HCT116 (cell line): ENCODE results near the gene RIMS4. TPM values are rescaled to one million over a fixed set of nuclear protein-coding genes. Genes with fewer than 3 reads are reported as not detected.

Experiments
- ATAC-seq: fragments of 200-7000 bp; cut with Tn5 transposase; 2 replicates; pipeline ENCODE4 v1.9.1; 2020; ENCODE audit warnings: mild to moderate bottlenecking, moderate library complexity
- BruUV-seq: library from RNA; stranded (reverse); fragments of 400-500 nt; replicated peaks from 2 replicates; lab custom pipeline; 2021; lab: Mats Ljungman, UMichigan
- CTCF ChIA-PET: fragments of 300-600 bp; sonication (Branson Sonifier 250); formaldehyde crosslinking; loops from one replicate; lab custom pipeline; 2021; ENCODE audit warnings: antibody characterized with exemption; lab: Charles Lee
- POLR2A ChIA-PET: fragments of 300-600, 350-600 bp; sonication (Branson Sonifier 250); formaldehyde crosslinking; loops from one replicate; lab custom pipeline; 2021; ENCODE audit warnings: antibody characterized with exemption; lab: Charles Lee
- RAD21 ChIA-PET, 2 experiments: fragments of 300-600 bp; sonication (Branson Sonifier 250); formaldehyde crosslinking; loops; one replicate each; lab custom pipeline; 2023; ENCODE audit warnings: low total read pairs in 2 of 2; ENCODE audit not compliant: uncharacterized antibody in 2 of 2, unreplicated experiment in 2 of 2, low non-redundant PET in 1 of 2; lab: Charles Lee
- DNase-seq: peaks from one replicate; pipeline ENCODE4 v3.0.0-alpha.2; 2010; ENCODE audit warnings: low read depth, low spot score
- H2AFZ ChIP-seq: fragments of 200-600 bp; shearing (Covaris generic), sonication (generic); 2 replicates; pipeline ENCODE4 v1.6.1; 2017; ENCODE audit warnings: low read depth, mixed run types, mixed read lengths, antibody characterized with exemption, low read length; ENCODE audit not compliant: poor library complexity, severe bottlenecking
- H3K27ac ChIP-seq: 2 replicates; pipeline ENCODE4 v1.5.1; 2012; ENCODE audit warnings: low read depth, low read length
- H3K27me3 ChIP-seq: fragments of 200-600 bp; sonication (generic); 2 replicates; pipeline ENCODE4 v1.6.1; 2016; ENCODE audit warnings: mixed run types, low read length, mixed read lengths; ENCODE audit not compliant: insufficient read depth
- H3K36me3 ChIP-seq, 2 experiments: fragments of 200-500 bp in 1 of 2; fragments of 200-600 bp in 1 of 2; sonication (Bioruptor generic) in 1 of 2; sonication (generic) in 1 of 2; 2 replicates each; pipeline versions ENCODE4 v1.5.1 to v1.6.1; 2014 to 2016; ENCODE audit warnings: low read length in 2 of 2, inconsistent platforms in 1 of 2, mixed read lengths in 1 of 2, mixed run types in 1 of 2; ENCODE audit not compliant: insufficient read depth in 2 of 2, control insufficient read depth in 1 of 2
- H3K4me1 ChIP-seq, 2 experiments: fragments of 200-600 bp in 1 of 2; sonication (generic) in 1 of 2; 2 replicates each; pipeline versions ENCODE4 v1.5.1 to v1.6.1; 2012 to 2017; ENCODE audit warnings: low read length in 2 of 2, inconsistent platforms in 1 of 2, mild to moderate bottlenecking in 1 of 2, mixed read lengths in 1 of 2, mixed run types in 1 of 2, moderate library complexity in 1 of 2; ENCODE audit not compliant: insufficient read depth in 2 of 2, control insufficient read depth in 1 of 2
- H3K4me2 ChIP-seq: fragments of 200-600 bp; sonication (generic); 2 replicates; pipeline ENCODE4 v1.6.1; 2017; ENCODE audit warnings: mixed run types, low read length, mixed read lengths
- H3K4me3 ChIP-seq, 2 experiments: fragments of 200-600 bp in 1 of 2; sonication (generic) in 1 of 2; replicated peaks in 1 of 2; 2 replicates each; pipeline ENCODE4 v1.5.1; 2011 to 2016; ENCODE audit warnings: low read length in 2 of 2, control low read depth in 1 of 2, low read depth in 1 of 2, mild to moderate bottlenecking in 1 of 2, mixed read lengths in 1 of 2, mixed run types in 1 of 2
- H3K79me2 ChIP-seq: fragments of 200-600 bp; sonication (generic); 2 replicates; pipeline ENCODE4 v1.6.1; 2017; ENCODE audit warnings: mild to moderate bottlenecking, mixed run types, low read length, moderate library complexity, mixed read lengths; ENCODE audit not compliant: insufficient read depth
- H3K9ac ChIP-seq: fragments of 200-600 bp; sonication (generic); 2 replicates; pipeline ENCODE4 v1.6.1; 2016; ENCODE audit warnings: low read length, mixed read lengths
- H3K9me2 ChIP-seq: fragments of 200-600 bp; sonication (generic), shearing (Covaris generic); 2 replicates; pipeline ENCODE4 v1.6.1; 2017; ENCODE audit warnings: mixed run types, mild to moderate bottlenecking, moderate library complexity; ENCODE audit not compliant: insufficient read depth
- H3K9me3 ChIP-seq, 2 experiments: fragments of 200-500 bp in 1 of 2; fragments of 200-600 bp in 1 of 2; sonication (Bioruptor generic) in 1 of 2; sonication (generic) in 1 of 2; 2 replicates each; pipeline ENCODE4 v1.6.1; 2014 to 2017; ENCODE audit warnings: low read length in 2 of 2, mixed read lengths in 2 of 2, inconsistent platforms in 1 of 2, low read depth in 1 of 2, mild to moderate bottlenecking in 1 of 2, mixed run types in 1 of 2, moderate library complexity in 1 of 2; ENCODE audit not compliant: control insufficient read depth in 1 of 2, insufficient read depth in 1 of 2
- H4K20me1 ChIP-seq: fragments of 200-600 bp; sonication (generic), shearing (Covaris generic); 2 replicates; pipeline ENCODE4 v1.6.1; 2017; ENCODE audit warnings: mixed run types, mild to moderate bottlenecking, moderate library complexity; ENCODE audit not compliant: insufficient read depth
- EZH2 ChIP-seq: fragments of 200-600 bp; sonication (generic); IDR thresholded peaks from 2 replicates; pipeline ENCODE4 v1.6.1; 2017; ENCODE audit warnings: antibody characterized with exemption, mixed run types
- REST ChIP-seq: IDR thresholded peaks from 2 replicates; pipeline ENCODE4 v1.6.1; 2012; ENCODE audit warnings: low read depth
- YY1 ChIP-seq: IDR thresholded peaks from 2 replicates; pipeline ENCODE4 v1.6.1; 2011; ENCODE audit warnings: low read length, low read depth, moderate library complexity, mild to moderate bottlenecking; ENCODE audit not compliant: insufficient replicate concordance; ENCODE audit errors: extremely low read depth
- ZFX ChIP-seq: fragments of 450-650 bp; IDR thresholded peaks from 2 replicates; pipeline ENCODE4 v1.6.1; 2017
- intact Hi-C: fragments of 100-400 bp; cut with micrococcal nuclease; formaldehyde crosslinking; loops from 2 replicates; pipeline ENCODE4 v1.10.0; 2022
- total RNA-seq: library from RNA; stranded (reverse); gene quantifications from one replicate; pipeline ENCODE4 v1.2.1, GENCODE V29; 2021; ENCODE audit not compliant: unreplicated experiment

The RIMS4 gene
- total RNA-seq, 1 experiment from 2014 or later, result 0.05 TPM

DNA sequence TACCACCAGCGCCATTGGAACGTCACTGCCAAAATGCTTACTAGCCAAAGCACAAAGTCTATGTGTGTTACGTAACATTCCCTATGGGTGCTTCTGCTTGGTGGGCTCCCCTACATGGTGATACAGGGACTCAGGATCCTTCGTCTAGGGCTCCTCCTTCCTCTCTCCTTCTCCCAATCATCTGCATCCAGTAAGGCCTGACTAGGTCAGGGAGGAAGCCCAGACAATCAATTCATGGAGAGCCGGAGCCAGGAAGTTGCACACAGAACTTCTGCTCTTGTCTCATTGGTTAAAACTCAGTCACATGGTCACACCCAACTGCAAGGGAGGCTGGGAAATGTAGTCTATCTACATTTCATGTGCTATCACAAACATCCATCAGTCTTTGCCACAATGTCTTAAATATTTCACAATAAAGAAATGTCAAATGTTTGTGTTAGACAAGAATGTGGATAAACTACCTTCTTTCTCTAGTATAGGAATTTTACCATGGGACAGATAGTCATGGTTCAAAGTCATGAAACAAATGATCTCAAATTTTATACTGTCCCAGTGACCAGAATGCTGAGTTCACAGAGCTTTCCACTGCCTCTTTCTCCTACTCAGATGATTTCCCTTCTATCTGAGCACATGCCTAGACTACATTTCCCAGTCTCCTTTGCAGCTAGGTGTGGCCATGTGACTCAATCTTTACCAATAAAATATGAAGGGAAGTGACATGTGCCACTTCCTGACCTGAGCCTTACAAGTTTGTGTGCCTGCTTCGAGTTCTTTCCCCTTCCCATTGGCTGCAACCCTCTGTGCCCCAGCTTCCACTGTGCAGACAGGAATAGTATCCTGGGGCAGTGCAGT, 74.0 kb downstream of the RIMS4 start (continued):
- TF ChIP-seq REST, result no peak

DNA sequence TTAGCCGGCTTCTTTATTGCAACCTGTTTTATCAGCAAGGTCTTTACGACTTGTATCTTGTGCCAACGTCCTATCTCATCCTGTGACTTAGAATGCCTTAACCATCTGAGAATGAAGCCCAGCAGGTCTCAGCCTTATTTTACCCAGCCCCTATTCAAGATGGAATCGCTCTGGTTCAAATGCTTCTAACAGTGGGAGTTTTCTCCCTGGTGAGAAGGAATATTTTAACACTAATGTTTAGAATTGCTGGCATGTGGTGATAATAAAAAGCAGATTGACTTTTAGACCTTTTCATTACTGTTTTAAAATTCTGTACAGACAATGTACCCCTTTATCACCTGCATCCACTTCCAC, 74.6 kb downstream of the RIMS4 start:
- BruUV-seq, result no TSS peak
- H3K4me2 ChIP-seq, result peak overlapping the region; percentile 52
- intact Hi-C loops, result no loop called here
- no peaks in the 10 kb centered on the region for H3K36me3 ChIP-seq
- H3K9ac ChIP-seq, result no peak overlapping the region
- no peaks in the 10 kb centered on the region for H4K20me1 ChIP-seq
- 0 out of 2 replicates have a peak overlapping the region, but pooled peaks have one; percentile 6 for H3K27ac ChIP-seq
- no peaks in the 10 kb centered on the region for H3K9me3 ChIP-seq
- ChIA-PET POLR2A (no interaction called here), CTCF (interaction anchor here (0.7 to 7.3 kb wide), 3 partner anchors 11 to 51 kb away, joined by 3 to 160 read pairs (median 3); no protein-coding TSS in a partner anchor), RAD21 (no interaction called here)
- H3K4me1 ChIP-seq, result peaks cover 4 to 38% of the 10 kb centered on the region in 2 experiments; a peak in 3 of 4 replicates
- H3K27me3 ChIP-seq, result no peaks in the 10 kb centered on the region
- H2AFZ ChIP-seq, result no peak overlapping the region
- no peaks in the 10 kb centered on the region for H3K79me2 ChIP-seq
- no peaks in the 10 kb centered on the region for H3K9me2 ChIP-seq
- no peak for DNase-seq
- no peak for ATAC-seq
- H3K4me3 ChIP-seq, result 0 out of 4 replicates have a peak overlapping the region, but pooled peaks of 1 of the 2 experiments have one; percentile 25
- no peak for TF ChIP-seq ZFX
- no peak for TF ChIP-seq YY1
- no peak for TF ChIP-seq REST
- no peak for TF ChIP-seq EZH2
